ENCODE measurements around the gene CDKN2D. TPM values are rescaled to one million over a fixed set of nuclear protein-coding genes. Genes with fewer than 3 reads are reported as not detected.

Gene CDKN2D
- total RNA-seq, 4 donors from 2014 or later: 5.1 to 18.9 (median 8.4) TPM

DNA sequence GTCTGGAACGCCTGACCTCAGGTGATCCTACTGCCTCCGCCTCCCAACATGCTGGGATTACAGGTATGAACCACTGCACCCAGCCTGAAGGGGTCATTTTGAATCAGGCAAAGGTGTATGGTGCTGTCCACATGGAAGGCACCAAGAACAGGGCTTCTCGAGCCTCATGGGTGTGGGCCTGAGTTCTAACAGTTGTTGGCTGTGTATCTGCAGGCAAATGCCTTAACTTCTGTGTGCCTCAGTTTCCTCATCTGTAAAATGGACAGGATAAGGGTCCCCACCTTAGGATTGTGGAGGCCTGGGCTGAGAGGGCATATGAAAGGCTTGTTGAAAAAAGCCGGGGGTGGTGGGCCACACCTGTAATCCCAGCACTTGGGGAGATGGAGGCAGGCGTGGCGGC lies 9.2 kb upstream of the CDKN2D start:
- TF ChIP-seq, protein P1, sequence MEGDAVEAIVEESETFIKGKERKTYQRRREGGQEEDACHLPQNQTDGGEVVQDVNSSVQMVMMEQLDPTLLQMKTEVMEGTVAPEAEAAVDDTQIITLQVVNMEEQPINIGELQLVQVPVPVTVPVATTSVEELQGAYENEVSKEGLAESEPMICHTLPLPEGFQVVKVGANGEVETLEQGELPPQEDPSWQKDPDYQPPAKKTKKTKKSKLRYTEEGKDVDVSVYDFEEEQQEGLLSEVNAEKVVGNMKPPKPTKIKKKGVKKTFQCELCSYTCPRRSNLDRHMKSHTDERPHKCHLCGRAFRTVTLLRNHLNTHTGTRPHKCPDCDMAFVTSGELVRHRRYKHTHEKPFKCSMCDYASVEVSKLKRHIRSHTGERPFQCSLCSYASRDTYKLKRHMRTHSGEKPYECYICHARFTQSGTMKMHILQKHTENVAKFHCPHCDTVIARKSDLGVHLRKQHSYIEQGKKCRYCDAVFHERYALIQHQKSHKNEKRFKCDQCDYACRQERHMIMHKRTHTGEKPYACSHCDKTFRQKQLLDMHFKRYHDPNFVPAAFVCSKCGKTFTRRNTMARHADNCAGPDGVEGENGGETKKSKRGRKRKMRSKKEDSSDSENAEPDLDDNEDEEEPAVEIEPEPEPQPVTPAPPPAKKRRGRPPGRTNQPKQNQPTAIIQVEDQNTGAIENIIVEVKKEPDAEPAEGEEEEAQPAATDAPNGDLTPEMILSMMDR (IDR thresholded peaks at IDR 0.05; ENCODE audit: low read depth): no peak

GRCh38 chr19:10575011-10575716 lies 6.4 kb upstream of the CDKN2D start:
- TF ChIP-seq, protein P1 (IDR thresholded peaks at IDR 0.05; ENCODE audit: low read depth): no peak

GRCh38 chr19:10574462-10574861 lies 5.7 kb upstream of the CDKN2D start:
- TF ChIP-seq, protein P1 (IDR thresholded peaks at IDR 0.05; ENCODE audit: low read depth): no peak

DNA sequence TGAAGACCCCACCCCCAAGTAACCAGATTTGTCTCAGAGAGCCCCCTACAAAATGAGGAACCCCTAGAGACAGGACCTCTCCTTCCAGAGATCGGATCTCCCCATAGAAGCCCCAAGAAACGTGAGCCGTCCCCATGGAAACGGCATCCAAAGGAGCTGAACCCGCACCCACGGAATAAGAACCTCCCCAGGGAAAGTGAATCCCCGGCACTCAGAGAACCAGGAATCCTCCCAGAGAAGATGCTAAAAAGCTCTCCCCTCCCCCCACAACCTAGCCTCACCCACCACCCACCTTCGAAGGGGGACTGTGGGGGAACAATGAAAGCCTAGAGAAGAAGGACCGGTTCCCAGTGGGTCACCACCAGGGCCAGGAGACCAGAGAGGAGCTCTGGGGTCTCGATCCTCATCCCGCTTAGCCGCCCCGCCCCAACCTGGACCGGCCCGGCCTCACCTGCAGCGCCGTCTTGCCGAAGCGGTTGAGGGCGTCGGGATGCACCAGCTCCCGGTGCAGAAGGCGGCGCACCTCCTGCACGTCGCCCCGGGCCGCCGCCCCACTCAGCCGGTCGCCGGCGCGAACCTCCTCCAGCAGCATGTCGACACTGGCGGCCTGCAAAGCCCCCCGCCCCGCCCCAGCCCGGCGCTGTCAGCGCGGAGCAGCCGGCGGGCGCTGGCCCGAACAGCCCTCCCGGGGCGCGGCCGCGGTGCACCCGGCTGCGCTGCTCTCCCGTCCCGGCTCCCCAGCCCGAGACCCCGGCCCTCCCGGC lies 535 bp downstream of the CDKN2D start:
- TF ChIP-seq, protein P1 (IDR thresholded peaks at IDR 0.05; ENCODE audit: low read depth): no peak

- TF ChIP-seq, protein P1 (IDR thresholded peaks at IDR 0.05; ENCODE audit: low read depth): no peak
Observed at GRCh38 chr19:10567656-10568055, 1.1 kb downstream of the CDKN2D start.

DNA sequence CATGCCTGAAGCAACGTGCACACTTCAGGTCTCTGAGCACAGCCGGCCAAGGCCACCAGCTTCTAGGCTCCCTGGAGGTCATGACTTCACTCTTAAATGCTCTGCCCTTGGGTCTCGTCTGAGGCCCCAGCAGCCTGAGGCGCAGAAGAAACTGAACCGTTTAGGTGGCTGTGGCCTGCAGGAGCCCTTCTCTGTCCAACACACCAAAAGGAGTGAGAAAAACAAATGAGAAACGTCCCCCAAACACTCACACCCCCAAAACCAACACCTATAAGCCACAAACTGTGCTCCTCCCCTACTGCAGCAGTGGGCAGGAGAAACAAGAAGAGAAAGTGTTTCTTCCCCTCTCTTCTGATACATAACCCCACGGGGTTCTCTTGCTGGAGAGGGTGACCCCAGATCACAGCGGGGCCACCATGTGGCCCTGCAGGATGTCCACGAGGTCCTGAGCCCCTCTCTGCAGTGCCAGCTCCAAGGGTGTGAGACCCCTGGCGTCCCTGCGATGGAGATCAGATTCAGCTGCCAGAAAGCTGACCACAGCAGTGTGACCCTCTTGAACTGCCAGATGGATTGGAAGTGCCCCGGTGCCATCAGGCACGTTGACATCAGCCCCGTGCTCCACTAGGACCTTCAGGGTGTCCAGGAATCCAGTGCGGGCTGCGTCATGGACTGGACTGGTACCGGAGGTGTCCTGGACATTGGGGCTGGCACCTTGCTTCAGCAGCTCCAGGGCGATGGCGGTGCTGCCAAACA lies 1.9 kb downstream of the CDKN2D start:
- TF ChIP-seq, protein P1 (IDR thresholded peaks at IDR 0.05; ENCODE audit: low read depth): no peak

- TF ChIP-seq, protein P1 (IDR thresholded peaks at IDR 0.05; ENCODE audit: low read depth): no peak
Observed at GRCh38 chr19:10566408-10566657, 2.4 kb downstream of the CDKN2D start.
